Prostate gland (tissue), 2 donors: ENCODE data around the gene SRSF7.

Experiments
- CTCF ChIP-seq, 4 experiments: fragments of 200-600 bp in 2 of 4; fragments of 450-650 bp in 2 of 4; sonication (generic) in 2 of 4; IDR thresholded peaks; 1 replicate in 3 of 4; 2 replicates in 1 of 4; pipeline ENCODE4 v1.5.1; 2016 to 2019; ENCODE audit warnings: antibody characterized with exemption in 4 of 4, mild to moderate bottlenecking in 2 of 4, moderate library complexity in 2 of 4
- POLR2A ChIP-seq: fragments of 450-650 bp; IDR thresholded peaks from one replicate; pipeline ENCODE4 v1.6.1; 2016; ENCODE audit warnings: antibody characterized with exemption, mild to moderate bottlenecking

DNA sequence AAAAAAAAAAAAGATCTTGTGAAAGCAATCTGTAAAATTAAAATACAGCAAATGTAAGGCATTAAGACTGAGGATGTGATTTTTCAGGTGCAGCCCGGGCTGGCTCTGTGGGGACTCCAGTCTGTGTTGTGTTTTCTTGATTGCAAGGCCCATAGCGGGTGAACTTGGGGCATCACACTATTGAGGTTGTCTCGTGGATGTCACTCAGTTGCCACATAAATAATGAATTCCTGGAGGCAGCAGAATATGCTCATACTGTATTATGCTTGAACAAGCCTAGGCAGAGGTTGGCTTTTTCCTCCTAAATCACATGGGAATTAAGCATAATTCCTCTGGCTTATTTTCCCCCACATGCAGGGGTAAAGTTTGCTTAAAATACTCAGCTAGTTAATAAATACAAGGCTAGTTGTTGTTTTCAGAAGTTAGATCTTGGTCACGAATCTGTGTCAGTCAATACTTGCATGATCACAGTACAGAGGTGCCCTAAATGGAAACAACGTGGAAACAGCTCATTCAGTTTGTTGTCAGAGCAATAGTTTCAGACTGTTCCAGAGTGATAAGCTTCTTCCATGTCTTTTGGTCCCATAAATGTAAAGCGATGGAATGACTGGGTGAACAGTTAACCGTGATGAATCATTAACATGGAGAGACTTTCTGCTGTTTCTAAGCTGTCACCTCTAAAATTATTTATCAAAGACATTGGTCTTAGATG lies 43.2 kb upstream of the SRSF7 start:
- no peak for TF ChIP-seq POLR2A
- TF ChIP-seq CTCF (IDR thresholded peaks at IDR 0.05), result no peak
